Measurements from ENCODE around the gene SVOP. TPM values are rescaled to one million over a fixed set of nuclear protein-coding genes. Genes with fewer than 3 reads are reported as not detected.

The SVOP gene
- total and polyA plus RNA-seq, 2 of the 8 experiments (the other 6 are each of a cell fraction or from before 2014, with no cell fraction given), result 0.06 TPM; not detected in 1

DNA sequence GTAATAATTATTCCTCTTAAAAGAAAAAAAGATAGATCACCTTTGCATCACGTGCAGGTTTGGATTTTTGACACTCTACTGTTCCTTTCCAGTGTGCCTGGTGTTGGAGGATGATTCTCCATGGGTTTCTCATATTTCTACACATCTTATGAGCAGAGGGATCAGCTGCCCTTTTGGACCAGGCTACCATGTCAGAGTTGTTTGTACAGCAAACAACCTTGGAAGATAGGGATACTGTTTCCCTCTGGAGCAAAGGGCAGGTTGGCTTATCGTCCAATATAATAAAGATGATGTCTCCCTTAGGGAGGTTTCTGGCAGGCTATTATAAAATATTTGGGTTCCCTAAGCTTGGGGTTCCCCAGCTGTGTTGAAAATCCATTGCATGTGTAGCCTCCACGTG is 98.9 kb downstream of the SVOP start:
- Histone ChIP-seq H3K14ac (ENCODE audit: insufficient read length) (no peak overlapping the region), H2AK5ac (ENCODE audit: low read depth, low read length) (no peak overlapping the region), H3K36me3 (ENCODE audit: control insufficient read depth in 2 of 4, insufficient read depth in 4 of 4, low read length in 3 of 4) (no peaks in the 10 kb centered on the region), H2BK20ac (ENCODE audit: low read length) (no peak overlapping the region), H3K18ac (ENCODE audit: extremely low read depth, low read length) (no peak overlapping the region), H3K56ac (replicated peaks; ENCODE audit: insufficient read length, low read depth, low read length) (no peak overlapping the region), H2AFZ (ENCODE audit: low read length) (no peak overlapping the region), H3K9ac (replicated peaks in 1 of 4; ENCODE audit: extremely low read depth in 1 of 4, low read depth in 3 of 4, low read length in 3 of 4) (no peak overlapping the region), H2BK12ac (ENCODE audit: low read depth, low read length) (no peak overlapping the region), H3K4me2 (ENCODE audit: insufficient read depth in 1 of 2, low read depth in 2 of 2, low read length in 2 of 2) (no peak overlapping the region), H3K4ac (replicated peaks; ENCODE audit: insufficient read length, low read depth, low read length) (no peak overlapping the region), H3K27ac (ENCODE audit: low read depth, low read length) (no peak overlapping the region), H4K8ac (ENCODE audit: extremely low read depth, insufficient read depth, low read length) (no peak overlapping the region), H3K23ac (ENCODE audit: insufficient read length) (no peak overlapping the region), H3K79me1 (ENCODE audit: low read depth, low read length) (no peaks in the 10 kb centered on the region), H4K20me1 (replicated peaks in 1 of 2; ENCODE audit: control insufficient read depth in 1 of 2, insufficient read depth in 2 of 2, low read length in 2 of 2) (no peaks in the 10 kb centered on the region), H2BK15ac (ENCODE audit: low read length) (no peak overlapping the region), H4K5ac (ENCODE audit: insufficient read length, low read depth, low read length) (no peak overlapping the region), H3K27me3 (replicated peaks in 1 of 4; ENCODE audit: control insufficient read depth in 3 of 4, extremely low read depth in 1 of 4, insufficient read depth in 3 of 4, low read length in 3 of 4) (no peaks in the 10 kb centered on the region), H4K91ac (replicated peaks; ENCODE audit: insufficient read length, low read length) (no peak overlapping the region), H3K9me3 (ENCODE audit: insufficient read depth in 2 of 2, low read depth in 1 of 2, low read length in 1 of 2) (peaks cover 1 to 5% of the 10 kb centered on the region in 2 experiments; a peak in 2 of 4 replicates), H3K79me2 (ENCODE audit: control insufficient read depth in 1 of 2, insufficient read depth in 2 of 2, low read length in 2 of 2) (no peaks in the 10 kb centered on the region), H3K4me1 (replicated peaks in 1 of 4; ENCODE audit: control insufficient read depth in 3 of 4, insufficient read depth in 4 of 4, low read length in 3 of 4) (no peaks in the 10 kb centered on the region), H3K4me3 (ENCODE audit: extremely low read depth in 1 of 4, insufficient read depth in 2 of 4, low read depth in 3 of 4, low read length in 4 of 4) (no peak overlapping the region), H2BK5ac (ENCODE audit: low read depth, low read length) (no peak overlapping the region), H2BK120ac (replicated peaks; ENCODE audit: low read depth, low read length) (no peak overlapping the region), H3K23me2 (ENCODE audit: low read depth, low read length) (no peaks in the 10 kb centered on the region)
- CTCF ChIA-PET (ENCODE audit: partially characterized antibody), result interaction anchor here (0.5 to 1.3 kb wide), 4 partner anchors 12 to 152 kb away, joined by 3 to 6 read pairs (median 4); no protein-coding TSS in a partner anchor
- 75% methylated on average over 3 of the region's 3 CpGs; no CpG with 5 or more reads in 1 of the 2 experiments for WGBS, 2 experiments (ENCODE audit: extremely low coverage in 1 of 2, insufficient coverage in 1 of 2, insufficient read length in 1 of 2, insufficient replicate concordance in 2 of 2, low coverage in 1 of 2, low lambda C conversion rate in 2 of 2, missing lambda C conversion rate in 1 of 2)
- FAIRE-seq, result no peak
- DNase-seq (ENCODE audit: low read depth in 1 of 2, low spot score in 2 of 2), result no peak
- POLR2A ChIA-PET (ENCODE audit: partially characterized antibody), result no interaction called here
- TF ChIP-seq SP4 (IDR thresholded peaks at IDR 0.05; ENCODE audit: low read length) (no peak), ZNF274 (IDR thresholded peaks at IDR 0.05; ENCODE audit: borderline replicate concordance, extremely low read depth, low read length) (no peak), JUN (IDR thresholded peaks at IDR 0.05; ENCODE audit: low read depth, low read length) (no peak), BRCA1 (IDR thresholded peaks at IDR 0.05; ENCODE audit: low read depth, low read length) (no peak), FOSL1 (IDR thresholded peaks at IDR 0.05; ENCODE audit: insufficient read depth, low read depth, low read length) (no peak), CHD2 (IDR thresholded peaks at IDR 0.05; ENCODE audit: low read length) (no peak), POU5F1 (IDR thresholded peaks at IDR 0.05; ENCODE audit: low read depth, low read length) (no peak), NANOG (IDR thresholded peaks at IDR 0.05; ENCODE audit: insufficient read depth, low read depth, low read length, poor library complexity, severe bottlenecking) (no peak), SIN3A (conservative IDR thresholded peaks at IDR 0.05 in 1 of 2, IDR thresholded peaks at IDR 0.05 in 1 of 2; ENCODE audit: low read depth in 1 of 2, low read length in 2 of 2) (no peak), CBX5 (IDR thresholded peaks at IDR 0.05; ENCODE audit: low read depth, low read length) (no peak), ASH2L (IDR thresholded peaks at IDR 0.05; ENCODE audit: low read length) (no peak)
- TF ChIP-seq, protein P1, sequence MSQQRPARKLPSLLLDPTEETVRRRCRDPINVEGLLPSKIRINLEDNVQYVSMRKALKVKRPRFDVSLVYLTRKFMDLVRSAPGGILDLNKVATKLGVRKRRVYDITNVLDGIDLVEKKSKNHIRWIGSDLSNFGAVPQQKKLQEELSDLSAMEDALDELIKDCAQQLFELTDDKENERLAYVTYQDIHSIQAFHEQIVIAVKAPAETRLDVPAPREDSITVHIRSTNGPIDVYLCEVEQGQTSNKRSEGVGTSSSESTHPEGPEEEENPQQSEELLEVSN (IDR thresholded peaks at IDR 0.05), result no peak
